ENCODE data around the gene PAPPA. TPM values are rescaled to one million over a fixed set of nuclear protein-coding genes. Genes with fewer than 3 reads are reported as not detected.

PAPPA gene
- total RNA-seq, 1 experiment from 2014 or later = 7.0 TPM

DNA sequence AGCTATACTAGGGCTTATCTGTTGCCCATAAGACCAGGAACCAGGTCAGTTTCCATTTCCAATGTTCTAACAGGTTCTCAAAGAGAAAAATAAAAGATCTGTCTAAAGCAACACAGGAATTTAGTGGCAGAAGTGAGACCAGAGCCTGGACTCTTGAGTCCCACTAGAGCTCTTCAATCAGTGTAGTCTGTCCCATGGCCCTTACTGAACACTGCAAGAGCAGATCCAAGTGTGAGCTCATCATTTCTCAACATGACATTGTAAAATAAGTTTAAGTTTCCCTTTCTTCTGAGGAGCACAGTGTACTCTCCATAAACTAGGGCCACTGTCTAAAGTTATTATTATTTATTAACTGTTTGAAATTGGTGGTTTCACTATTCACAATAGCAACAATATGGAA lies 8.6 kb upstream of the PAPPA start:
- ChIA-PET CTCF (interaction anchor here (0.6 to 1.6 kb wide), 4 partner anchors 24 to 552 kb away, joined by 3 read pairs; no protein-coding TSS in a partner anchor), POLR2A (interaction anchor here (1.5 kb wide), 1 partner anchor 20 kb away, joined by 4 read pairs; no protein-coding TSS in a partner anchor)
- H3K36me3 Mint-ChIP-seq (ENCODE audit: insufficient read depth, unreplicated experiment) = no peaks in the 10 kb centered on the region
- no peaks in the 10 kb centered on the region for H3K27me3 Mint-ChIP-seq (ENCODE audit: insufficient read depth, unreplicated experiment)
- peaks cover 31% of the 10 kb centered on the region for H3K4me1 Mint-ChIP-seq (ENCODE audit: insufficient read depth, unreplicated experiment)
- no peak for DNase-seq (ENCODE audit: unreplicated experiment)
- no peak overlapping the region for H3K4me3 Mint-ChIP-seq (ENCODE audit: unreplicated experiment)
- no TSS peak for BruUV-seq (replicated peaks)
- TF ChIP-seq, protein P1, sequence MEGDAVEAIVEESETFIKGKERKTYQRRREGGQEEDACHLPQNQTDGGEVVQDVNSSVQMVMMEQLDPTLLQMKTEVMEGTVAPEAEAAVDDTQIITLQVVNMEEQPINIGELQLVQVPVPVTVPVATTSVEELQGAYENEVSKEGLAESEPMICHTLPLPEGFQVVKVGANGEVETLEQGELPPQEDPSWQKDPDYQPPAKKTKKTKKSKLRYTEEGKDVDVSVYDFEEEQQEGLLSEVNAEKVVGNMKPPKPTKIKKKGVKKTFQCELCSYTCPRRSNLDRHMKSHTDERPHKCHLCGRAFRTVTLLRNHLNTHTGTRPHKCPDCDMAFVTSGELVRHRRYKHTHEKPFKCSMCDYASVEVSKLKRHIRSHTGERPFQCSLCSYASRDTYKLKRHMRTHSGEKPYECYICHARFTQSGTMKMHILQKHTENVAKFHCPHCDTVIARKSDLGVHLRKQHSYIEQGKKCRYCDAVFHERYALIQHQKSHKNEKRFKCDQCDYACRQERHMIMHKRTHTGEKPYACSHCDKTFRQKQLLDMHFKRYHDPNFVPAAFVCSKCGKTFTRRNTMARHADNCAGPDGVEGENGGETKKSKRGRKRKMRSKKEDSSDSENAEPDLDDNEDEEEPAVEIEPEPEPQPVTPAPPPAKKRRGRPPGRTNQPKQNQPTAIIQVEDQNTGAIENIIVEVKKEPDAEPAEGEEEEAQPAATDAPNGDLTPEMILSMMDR (IDR thresholded peaks at IDR 0.05; ENCODE audit: unreplicated experiment) = no peak
- no peaks in the 10 kb centered on the region for H3K9me3 Mint-ChIP-seq (ENCODE audit: unreplicated experiment)
- H3K27ac Mint-ChIP-seq (ENCODE audit: low read depth, unreplicated experiment) = no peak overlapping the region
- intact Hi-C loops (cut with micrococcal nuclease) = no loop called here

- Mint-ChIP-seq H3K36me3 (ENCODE audit: insufficient read depth, unreplicated experiment) (no peaks in the 10 kb centered on the region), H3K9me3 (ENCODE audit: unreplicated experiment) (no peaks in the 10 kb centered on the region), H3K4me3 (ENCODE audit: unreplicated experiment) (no peak overlapping the region), H3K4me1 (ENCODE audit: insufficient read depth, unreplicated experiment) (peaks cover 27% of the 10 kb centered on the region), H3K27me3 (ENCODE audit: insufficient read depth, unreplicated experiment) (no peaks in the 10 kb centered on the region), H3K27ac (ENCODE audit: low read depth, unreplicated experiment) (no peak overlapping the region)
- DNase-seq (ENCODE audit: unreplicated experiment) = no peak
- TF ChIP-seq, protein P1 (IDR thresholded peaks at IDR 0.05; ENCODE audit: unreplicated experiment) = no peak
- BruUV-seq (replicated peaks) = no TSS peak
- POLR2A ChIA-PET = no interaction called here
- CTCF ChIA-PET = interaction anchor here (0.6 to 3.5 kb wide), 8 partner anchors 25 to 554 kb away, joined by 3 to 28 read pairs (median 4); no protein-coding TSS in a partner anchor
- intact Hi-C loops (cut with micrococcal nuclease) = no loop called here
Measured at GRCh38 chr9:116147821-116148220, 5.8 kb upstream of the PAPPA start.

GRCh38 chr9:116149844-116150243 lies 3.7 kb upstream of the PAPPA start:
- POLR2A ChIA-PET = interaction anchor here (0.6 to 0.7 kb wide), 2 partner anchors 17 to 716 kb away, joined by 3 read pairs; no protein-coding TSS in a partner anchor
- H3K4me1 Mint-ChIP-seq (ENCODE audit: insufficient read depth, unreplicated experiment) = peaks cover 24% of the 10 kb centered on the region
- intact Hi-C loops (cut with micrococcal nuclease) = loop anchor here (5.0 kb wide), 2 partner anchors 208 to 497 kb away; no protein-coding TSS in a partner anchor
- BruUV-seq (replicated peaks) = no TSS peak
- CTCF ChIA-PET = interaction anchor here (0.6 to 3.5 kb wide), 15 partner anchors 11 to 556 kb away, joined by 3 to 28 read pairs (median 4); no protein-coding TSS in a partner anchor
- no peaks in the 10 kb centered on the region for H3K36me3 Mint-ChIP-seq (ENCODE audit: insufficient read depth, unreplicated experiment)
- H3K27ac Mint-ChIP-seq (ENCODE audit: low read depth, unreplicated experiment) = no peak overlapping the region
- peak; percentile 51 for DNase-seq (ENCODE audit: unreplicated experiment)
- no peaks in the 10 kb centered on the region for H3K9me3 Mint-ChIP-seq (ENCODE audit: unreplicated experiment)
- no peaks in the 10 kb centered on the region for H3K27me3 Mint-ChIP-seq (ENCODE audit: insufficient read depth, unreplicated experiment)
- TF ChIP-seq, protein P1 (IDR thresholded peaks at IDR 0.05; ENCODE audit: unreplicated experiment) = peak; percentile 47
- no peak overlapping the region for H3K4me3 Mint-ChIP-seq (ENCODE audit: unreplicated experiment)

GRCh38 chr9:116151199-116151598 lies 2.4 kb upstream of the PAPPA start:
- CTCF ChIA-PET = interaction anchor here (0.6 to 4.3 kb wide), 7 partner anchors 53 to 503 kb away, joined by 3 to 40 read pairs (median 8); no protein-coding TSS in a partner anchor
- H3K4me1 Mint-ChIP-seq (ENCODE audit: insufficient read depth, unreplicated experiment) = peaks cover 36% of the 10 kb centered on the region
- H3K27me3 Mint-ChIP-seq (ENCODE audit: insufficient read depth, unreplicated experiment) = no peaks in the 10 kb centered on the region
- no peak for DNase-seq (ENCODE audit: unreplicated experiment)
- BruUV-seq (replicated peaks) = no TSS peak
- H3K9me3 Mint-ChIP-seq (ENCODE audit: unreplicated experiment) = no peaks in the 10 kb centered on the region
- intact Hi-C loops (cut with micrococcal nuclease) = loop anchor here (5.0 kb wide), 2 partner anchors 209 to 496 kb away; no protein-coding TSS in a partner anchor
- H3K4me3 Mint-ChIP-seq (ENCODE audit: unreplicated experiment) = no peak overlapping the region
- TF ChIP-seq, protein P1 (IDR thresholded peaks at IDR 0.05; ENCODE audit: unreplicated experiment) = no peak
- POLR2A ChIA-PET = interaction anchor here (0.6 to 1.6 kb wide), 4 partner anchors 64 to 418 kb away, joined by 3 to 8 read pairs (median 4); no protein-coding TSS in a partner anchor
- H3K36me3 Mint-ChIP-seq (ENCODE audit: insufficient read depth, unreplicated experiment) = no peaks in the 10 kb centered on the region
- no peak overlapping the region for H3K27ac Mint-ChIP-seq (ENCODE audit: low read depth, unreplicated experiment)
